GM19463 (cell line): ENCODE measurements around the gene IL1A.

Source experiments
- ATAC-seq: cut with Tn5 transposase; IDR thresholded peaks from one replicate; pipeline ENCODE4 v1.9.1; 2021; ENCODE audit warnings: mild to moderate bottlenecking, moderate library complexity; ENCODE audit not compliant: unreplicated experiment

Gene IL1A

DNA sequence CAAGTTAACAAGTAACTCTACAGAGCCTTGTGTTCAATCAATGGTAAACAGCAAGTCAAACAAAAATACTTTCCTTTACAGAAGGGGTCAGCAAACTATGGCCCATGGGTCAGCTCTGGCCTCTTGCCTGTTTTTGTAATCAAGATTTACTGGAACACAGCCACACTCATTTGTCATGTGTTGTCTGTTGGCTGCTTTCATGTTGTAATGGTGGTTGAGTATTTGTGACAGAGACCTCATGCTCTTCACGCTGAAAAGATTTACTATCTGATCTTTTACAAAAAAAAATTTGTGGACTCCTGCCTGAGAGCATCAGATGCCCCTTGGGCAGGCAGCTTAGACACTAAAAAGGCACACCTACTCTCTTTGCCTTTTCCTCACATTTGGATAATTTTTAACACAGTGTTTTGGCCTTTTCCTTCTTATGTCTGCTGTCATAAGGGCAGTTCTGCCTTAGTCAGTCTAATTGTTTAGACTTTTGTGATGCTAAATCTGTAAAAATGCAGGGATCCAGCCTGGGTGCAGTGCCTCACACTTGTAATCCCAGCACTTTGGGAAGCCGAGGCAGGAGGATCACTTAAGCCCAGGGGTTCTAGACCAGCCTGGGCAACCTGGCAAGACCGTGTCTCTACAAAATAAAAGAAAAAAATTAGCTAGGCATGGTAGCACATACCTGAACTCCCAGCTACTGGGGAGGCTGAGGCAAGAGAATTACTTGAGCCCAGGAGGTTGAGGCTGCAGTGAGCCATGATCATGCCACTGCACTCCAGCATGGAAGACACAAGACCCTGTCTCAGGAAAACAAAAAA, 34.0 kb upstream of the IL1A start:
- no peak for ATAC-seq

- no peak for ATAC-seq
These were observed 32.9 kb upstream of the IL1A start for GRCh38 chr2:112817082-112817689.

DNA sequence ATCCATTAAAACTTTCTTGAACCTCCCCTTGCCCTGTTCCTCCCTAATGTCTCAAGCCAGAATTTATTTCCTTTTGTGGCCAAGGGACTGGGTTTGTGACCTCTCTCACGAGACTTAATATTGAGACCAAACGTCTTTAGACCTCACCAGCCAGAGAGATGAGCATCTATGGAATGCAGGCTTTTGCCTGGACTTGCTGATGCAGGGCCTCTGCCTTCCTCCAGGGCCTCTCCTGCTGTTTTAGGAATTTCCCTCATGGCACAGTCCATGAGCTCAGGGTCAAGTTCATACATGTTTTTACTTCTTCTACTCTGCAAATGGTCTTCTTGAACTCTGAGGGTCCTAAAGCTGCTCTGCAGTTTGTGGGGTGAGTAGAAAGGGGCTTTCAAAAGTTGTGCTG, 30.0 kb upstream of the IL1A start:
- no peak for ATAC-seq

DNA sequence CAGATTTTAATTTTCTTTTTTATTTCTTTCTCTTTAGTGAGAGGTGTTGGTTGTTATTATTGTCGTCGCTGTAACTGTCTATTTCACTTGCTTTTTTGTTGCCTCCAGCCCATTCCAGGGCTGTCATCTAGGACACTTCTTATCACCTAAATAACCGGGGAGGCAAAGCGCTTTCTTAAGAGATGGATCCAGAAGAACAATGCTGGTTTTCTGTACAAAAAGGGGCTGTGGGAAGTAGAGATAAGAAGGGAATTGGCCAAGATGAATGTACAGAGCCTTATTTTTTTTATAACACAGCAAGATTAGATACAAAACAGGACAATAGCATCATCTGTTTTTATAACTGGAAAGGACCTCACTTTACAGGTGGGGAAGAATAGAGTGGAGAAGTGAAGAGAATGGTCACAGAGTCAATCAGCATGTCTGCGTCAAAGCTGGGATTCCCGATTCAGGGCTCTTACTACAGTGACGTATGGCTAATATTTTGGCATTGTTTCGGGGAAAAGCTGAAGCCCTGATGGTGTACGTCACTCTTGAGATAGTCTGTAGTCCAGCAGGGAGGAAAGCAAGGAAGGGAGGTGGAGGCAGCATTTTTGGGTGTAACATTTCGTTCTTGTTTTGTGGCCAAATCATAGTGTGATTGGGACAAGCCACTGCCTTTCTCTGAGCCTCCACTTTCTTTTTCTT, 29.1 kb upstream of the IL1A start:
- no peak for ATAC-seq

GRCh38 chr2:112812318-112813267, 28.3 kb upstream of the IL1A start:
- ATAC-seq: no peak

GRCh38 chr2:112811841-112812306, 27.6 kb upstream of the IL1A start:
- ATAC-seq: peak; percentile 47

DNA sequence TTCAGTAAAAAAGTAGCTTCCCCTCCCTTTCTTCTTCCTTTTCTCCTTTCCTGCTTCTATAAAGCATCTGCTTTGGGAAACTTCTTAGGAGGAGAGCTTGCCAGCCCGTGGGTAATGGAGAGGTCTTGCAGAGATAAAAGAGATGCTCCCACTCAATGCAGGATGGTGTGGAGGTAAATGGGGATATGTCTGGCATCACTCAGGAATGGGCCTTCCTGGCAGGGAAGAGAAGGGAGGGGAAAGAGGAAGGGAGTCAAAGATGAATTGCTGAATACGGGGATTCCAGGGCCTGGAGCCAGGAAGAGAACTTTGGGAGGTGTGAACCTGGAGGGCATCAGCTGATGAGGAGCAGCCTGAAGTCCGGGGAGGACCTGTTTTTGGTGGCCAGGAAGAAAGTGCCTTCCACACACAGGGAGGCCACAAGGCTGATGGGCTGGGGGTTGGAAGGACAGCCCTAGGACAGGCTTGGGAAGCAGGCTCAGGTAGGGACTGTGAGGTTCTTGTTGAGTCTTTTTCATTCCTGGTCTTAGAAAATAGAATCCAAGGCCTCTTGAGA, 27.1 kb upstream of the IL1A start:
- no peak for ATAC-seq

- ATAC-seq: no peak
These were observed 24.8 kb upstream of the IL1A start for GRCh38 chr2:112809112-112809511.

DNA sequence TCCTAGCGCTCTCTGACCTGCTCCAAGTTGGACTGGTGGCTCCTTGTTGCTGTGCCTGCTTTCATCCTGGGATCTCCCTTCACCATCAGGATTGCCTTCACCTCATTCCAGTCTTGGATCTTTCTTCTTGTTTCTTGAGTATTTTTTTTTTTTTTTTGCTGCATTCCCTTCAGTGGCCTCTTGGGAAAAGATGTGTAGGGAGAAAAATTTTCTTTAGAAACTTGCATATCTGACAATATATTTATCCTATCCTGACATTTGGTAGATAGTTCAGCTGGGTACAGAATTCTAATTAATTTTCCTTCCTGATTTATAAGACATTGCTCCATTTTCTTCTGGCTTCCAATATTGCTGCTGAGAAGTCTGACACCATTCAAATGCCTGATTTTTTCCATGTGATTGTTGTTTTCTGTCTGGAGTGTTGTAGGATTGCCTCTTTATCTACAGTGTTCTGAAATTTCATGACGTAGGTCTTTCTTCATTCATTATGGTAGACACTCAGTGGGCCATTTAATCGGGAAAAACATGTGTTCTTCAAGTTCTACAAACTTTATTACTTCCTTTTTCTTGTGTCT, 23.0 kb upstream of the IL1A start:
- ATAC-seq: no peak

GRCh38 chr2:112805542-112805941, 21.2 kb upstream of the IL1A start:
- ATAC-seq: no peak

DNA sequence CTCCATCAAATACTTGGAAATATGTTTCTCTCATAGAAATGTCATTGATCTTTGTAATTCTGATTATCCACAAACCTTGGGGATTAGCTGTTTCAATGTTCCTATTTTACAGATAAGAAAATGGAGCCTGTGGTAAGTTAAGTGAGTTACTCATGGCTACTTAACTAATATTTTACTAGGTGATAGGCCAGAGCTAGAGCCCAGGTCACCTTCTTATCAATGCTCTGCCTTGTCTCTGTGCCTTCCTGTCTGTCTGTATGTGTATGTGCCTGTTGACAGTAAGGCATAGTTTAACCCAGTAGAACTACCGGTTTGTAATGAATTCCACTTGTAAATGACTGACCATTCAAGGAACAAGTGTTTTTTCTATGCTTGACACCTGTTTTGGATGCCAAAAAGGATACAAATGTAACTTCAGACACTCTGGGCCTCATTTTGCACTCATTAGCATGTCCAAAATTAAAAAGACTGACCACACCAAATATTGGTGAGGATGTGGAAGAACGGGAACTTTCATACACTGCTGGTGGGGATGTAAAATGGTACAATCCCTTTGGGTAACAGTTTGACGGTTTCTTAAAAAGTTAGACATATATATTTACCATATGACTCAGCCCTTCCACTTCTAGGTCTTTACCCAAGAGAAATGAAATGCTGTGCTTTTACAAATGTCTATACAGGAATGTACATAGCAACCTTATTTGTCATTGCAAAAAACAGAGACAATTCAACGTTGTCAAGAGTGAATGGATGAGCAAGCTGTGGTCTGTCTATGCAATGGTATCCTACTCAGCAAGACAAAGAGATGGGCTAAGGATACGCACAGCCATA, 19.6 kb upstream of the IL1A start:
- ATAC-seq: peak; percentile 56

DNA sequence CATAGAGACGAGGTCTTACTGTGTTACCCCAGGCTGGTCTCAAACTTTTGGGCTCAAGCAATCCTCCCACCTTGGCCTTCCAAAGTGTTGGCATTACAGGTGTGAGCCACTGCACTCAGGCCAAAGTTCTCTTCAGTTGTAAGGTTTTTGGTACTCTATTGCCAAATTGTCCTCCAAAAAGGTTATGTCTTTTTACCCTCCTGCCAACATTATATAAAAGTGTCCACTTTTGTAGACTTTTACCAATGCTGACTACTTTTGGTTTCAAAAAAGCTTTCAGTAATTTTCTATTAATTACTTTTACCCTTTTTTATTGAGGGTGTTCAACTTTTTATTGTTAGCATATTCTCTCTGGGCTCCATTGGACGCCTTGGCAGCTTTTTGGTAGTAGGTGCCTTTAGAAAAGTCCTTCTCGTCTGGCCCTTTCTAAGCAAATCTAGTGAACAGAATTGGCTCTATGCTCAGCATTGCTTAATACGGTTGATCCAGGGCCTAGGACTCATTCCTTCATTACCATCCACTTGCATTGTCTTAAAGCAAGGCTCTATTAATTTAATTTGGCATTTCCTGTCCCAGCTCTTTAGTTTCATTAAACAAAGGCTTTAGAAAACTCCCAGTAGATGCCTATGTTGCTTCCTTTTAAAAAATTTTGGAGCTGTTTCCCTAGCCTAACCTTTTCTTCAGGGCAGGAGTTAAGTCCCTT, 16.7 kb upstream of the IL1A start:
- ATAC-seq: no peak

DNA sequence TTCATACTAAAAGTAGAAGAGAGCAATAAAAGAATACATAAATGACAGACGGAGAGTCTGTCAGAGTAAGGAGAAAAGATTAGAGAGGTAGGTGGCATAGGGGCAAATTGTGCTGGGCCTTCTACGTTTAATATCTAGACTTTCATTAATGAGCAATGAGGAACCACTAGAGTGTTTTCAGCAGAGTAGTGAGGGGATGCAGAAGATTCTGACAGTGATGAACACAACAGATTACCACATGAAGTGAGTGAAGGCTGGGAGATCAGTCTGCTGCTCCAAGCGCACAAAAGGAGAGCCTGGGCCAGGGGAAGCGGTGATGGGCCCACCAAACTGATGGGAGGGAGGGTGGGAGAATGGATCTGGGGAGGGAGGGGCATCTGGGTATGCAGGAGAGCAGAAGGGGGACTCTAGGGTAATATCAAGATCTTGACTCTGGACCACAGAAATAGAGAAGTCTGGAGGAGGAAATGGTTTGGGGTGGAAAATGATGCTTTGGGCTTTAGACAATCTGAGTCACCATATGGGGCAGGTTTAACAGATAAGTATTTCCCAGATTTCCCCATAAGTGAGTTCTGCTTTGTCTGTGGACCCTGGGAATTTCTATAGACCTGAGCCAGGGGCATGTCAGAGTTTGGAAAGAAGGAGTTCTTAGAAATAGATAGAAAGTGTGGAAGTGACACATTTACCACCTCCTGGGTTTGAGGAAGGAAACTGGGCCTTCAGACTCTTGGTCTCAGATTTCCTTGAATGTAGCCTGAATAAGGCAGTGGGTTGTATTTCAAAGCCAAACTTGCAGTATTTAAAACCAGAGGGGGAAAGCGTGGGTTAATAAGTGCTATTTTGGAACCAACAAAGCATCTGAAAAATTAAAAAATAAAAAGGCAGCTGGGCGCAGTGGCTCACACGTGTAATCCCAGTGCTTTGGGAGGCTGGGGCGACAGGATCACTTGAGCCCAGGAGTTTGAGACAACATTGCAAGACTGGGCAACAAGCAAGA, 15.0 kb upstream of the IL1A start:
- ATAC-seq: no peak

DNA sequence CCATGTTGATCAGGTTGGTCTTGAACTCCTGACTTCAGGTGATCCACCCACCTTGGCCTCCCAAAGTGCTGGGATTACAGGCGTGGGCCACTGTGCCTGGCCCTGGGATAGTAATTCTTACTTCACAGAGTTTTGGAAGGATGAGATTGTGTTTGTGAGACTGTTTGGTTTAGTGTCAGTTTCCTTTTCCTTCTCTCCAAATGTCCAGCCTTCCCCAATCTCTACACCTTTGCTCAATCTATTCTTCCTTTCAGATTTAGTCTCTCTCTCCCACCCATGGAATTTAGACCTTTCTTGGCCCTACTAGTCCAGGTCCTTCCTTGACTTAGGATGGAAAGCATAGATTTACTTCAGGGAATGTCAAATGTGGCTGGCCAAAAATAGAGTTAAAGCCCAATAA, 12.2 kb upstream of the IL1A start:
- ATAC-seq: no peak

GRCh38 chr2:112795774-112796173, 11.5 kb upstream of the IL1A start:
- ATAC-seq: no peak

GRCh38 chr2:112794841-112795240, 10.5 kb upstream of the IL1A start:
- ATAC-seq: no peak

GRCh38 chr2:112794131-112794733, 9.9 kb upstream of the IL1A start:
- peak; percentile 71 for ATAC-seq
